WERI-Rb-1 (cell line): ENCODE measurements around the gene RTN4RL1.
A peak's percentile ranks its signal among the peaks of the same experiment; 100 is the strongest.
"Not testable (repeated sequence)": the region's sequence is repeated elsewhere in the genome, so short reads cannot be mapped to it uniquely, and the experiment has no call there.

Source experiments
- DNase-seq: peaks from one replicate; pipeline ENCODE4 v3.0.0-alpha.2; 2020
- H3K27ac ChIP-seq: fragments of 250-450 bp; sonication (Bioruptor Pico); 2 replicates; pipeline ENCODE4 v1.5.1; 2020; ENCODE audit warnings: mild to moderate bottlenecking, moderate library complexity
- H3K27me3 ChIP-seq: fragments of 250-450 bp; sonication (Bioruptor Pico); 2 replicates; pipeline ENCODE4 v1.5.1; 2021; ENCODE audit warnings: mild to moderate bottlenecking, low read depth, moderate library complexity; ENCODE audit not compliant: insufficient read depth, severe bottlenecking
- H3K36me3 ChIP-seq: fragments of 250-450 bp; sonication (Bioruptor Pico); 2 replicates; pipeline ENCODE4 v1.5.1; 2020; ENCODE audit warnings: mild to moderate bottlenecking, moderate library complexity
- H3K4me3 ChIP-seq: 2 replicates; pipeline ENCODE4 v1.5.1; 2011; ENCODE audit warnings: low read depth, mild to moderate bottlenecking, control low read depth, low read length
- H3K9me3 ChIP-seq: fragments of 250-450 bp; sonication (Bioruptor Pico); 2 replicates; pipeline ENCODE4 v1.5.1; 2021; ENCODE audit warnings: mild to moderate bottlenecking, moderate library complexity; ENCODE audit not compliant: severe bottlenecking
- CTCF ChIP-seq: IDR thresholded peaks from 2 replicates; pipeline ENCODE4 v1.5.1; 2011; ENCODE audit warnings: low read depth, mild to moderate bottlenecking, control low read depth, inconsistent platforms, low read length

Gene RTN4RL1

GRCh38 chr17:1986783-1987451 lies 38.2 kb downstream of the RTN4RL1 start:
- DNase-seq, result no peak
- no peaks in the 10 kb centered on the region for H3K36me3 ChIP-seq
- no peaks in the 10 kb centered on the region for H3K27me3 ChIP-seq
- H3K27ac ChIP-seq, result peak overlapping the region; percentile 84
- H3K9me3 ChIP-seq, result no peaks in the 10 kb centered on the region
- no peak overlapping the region; the same call in 1 of the 2 replicates for H3K4me3 ChIP-seq
- TF ChIP-seq CTCF, result no peak

GRCh38 chr17:1985686-1986085 lies 39.4 kb downstream of the RTN4RL1 start:
- H3K36me3 ChIP-seq, result no peaks in the 10 kb centered on the region
- H3K27me3 ChIP-seq, result no peaks in the 10 kb centered on the region
- DNase-seq, result peak; percentile 75
- no peak for TF ChIP-seq CTCF
- H3K9me3 ChIP-seq, result no peaks in the 10 kb centered on the region
- peak overlapping the region; percentile 84 for H3K27ac ChIP-seq
- H3K4me3 ChIP-seq, result no peak overlapping the region

GRCh38 chr17:1985093-1985492 lies 40.0 kb downstream of the RTN4RL1 start:
- Histone ChIP-seq H3K27ac (peak overlapping the region; percentile 84), H3K4me3 (no peak overlapping the region), H3K27me3 (no peaks in the 10 kb centered on the region), H3K36me3 (no peaks in the 10 kb centered on the region), H3K9me3 (no peaks in the 10 kb centered on the region)
- peak; percentile 82 for DNase-seq
- TF ChIP-seq CTCF, result no peak

DNA sequence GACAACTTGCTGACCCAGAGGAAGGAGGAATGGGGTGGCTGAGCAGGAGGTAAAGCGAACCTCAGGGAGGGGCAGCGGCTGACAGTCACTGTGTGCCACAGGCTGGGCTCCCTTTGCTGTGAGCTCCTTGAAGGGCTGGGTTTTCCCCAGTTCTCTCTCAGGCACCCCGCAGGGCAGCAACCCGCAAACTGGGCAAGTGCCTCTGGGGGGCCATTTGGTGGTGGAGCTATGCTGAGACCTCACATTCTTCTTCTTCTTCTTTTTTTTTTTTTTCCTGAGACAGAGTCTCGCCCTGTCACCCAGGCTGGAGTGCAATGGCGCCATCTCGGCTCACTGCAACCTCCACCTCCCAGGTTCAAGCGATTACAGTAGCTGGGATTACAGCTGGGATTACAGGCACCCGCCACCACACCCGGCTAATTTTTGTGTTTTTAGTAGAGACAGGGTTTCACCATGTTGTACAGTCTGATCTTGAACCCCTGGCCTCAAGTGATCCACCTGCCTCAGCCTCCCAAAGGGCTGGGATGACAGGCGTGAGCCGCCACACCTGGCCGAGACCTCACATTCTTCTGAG lies 42.3 kb downstream of the RTN4RL1 start:
- peak overlapping the region; percentile 22; the same call in 1 of the 2 replicates for H3K27ac ChIP-seq
- not testable (repeated sequence) for H3K9me3 ChIP-seq, H3K4me3 ChIP-seq, H3K36me3 ChIP-seq, H3K27me3 ChIP-seq, DNase-seq

- H3K36me3 ChIP-seq, result no peaks in the 10 kb centered on the region
- H3K27me3 ChIP-seq, result no peaks in the 10 kb centered on the region
- H3K4me3 ChIP-seq, result no peak overlapping the region
- no peak for TF ChIP-seq CTCF
- no peak for DNase-seq
- no peaks in the 10 kb centered on the region for H3K9me3 ChIP-seq
- no peak overlapping the region for H3K27ac ChIP-seq
Observed at GRCh38 chr17:1980665-1981250, 44.4 kb downstream of the RTN4RL1 start.

DNA sequence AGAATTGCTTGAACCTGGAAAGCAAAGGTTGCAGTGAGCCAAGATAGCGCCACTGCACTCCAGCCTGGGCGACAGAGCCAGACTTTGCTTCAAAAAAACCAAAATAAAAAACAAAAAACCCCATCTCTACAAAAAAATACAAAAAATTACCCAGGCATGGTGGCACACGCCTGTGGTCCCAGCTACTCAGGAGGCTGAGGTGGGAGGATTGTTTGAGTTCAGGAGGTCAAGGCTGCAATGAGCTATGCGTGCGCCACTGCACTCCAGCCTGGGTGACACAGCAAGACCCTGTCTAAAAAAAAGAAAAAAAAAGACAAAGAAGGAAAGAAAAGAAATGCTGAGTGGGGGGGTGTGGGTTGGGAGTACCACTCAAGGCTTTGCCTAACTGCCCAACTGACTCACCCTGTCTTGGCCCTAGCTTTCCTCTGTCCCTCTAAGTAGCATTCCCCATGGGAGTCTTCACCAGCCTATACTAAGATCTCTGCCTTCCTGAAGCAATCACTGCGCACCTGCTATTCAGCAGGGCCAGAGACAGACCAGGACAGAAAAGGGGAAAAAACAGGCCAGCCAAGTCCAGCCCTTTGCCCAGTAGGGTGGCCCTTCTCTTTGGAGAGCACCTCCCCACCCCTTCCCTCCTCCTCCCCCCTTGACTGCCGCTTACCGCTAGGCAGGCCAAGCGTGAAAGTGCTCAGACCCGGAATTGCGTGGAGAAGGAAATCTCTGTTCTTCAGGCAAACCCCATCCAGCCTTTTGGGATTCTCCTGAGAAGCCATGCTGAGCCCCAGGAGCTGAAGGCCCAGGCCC lies 45.8 kb downstream of the RTN4RL1 start:
- H3K4me3 ChIP-seq, result no peak overlapping the region
- no peaks in the 10 kb centered on the region for H3K27me3 ChIP-seq
- H3K36me3 ChIP-seq, result no peaks in the 10 kb centered on the region
- no peak for DNase-seq
- TF ChIP-seq CTCF, result no peak
- peak overlapping the region; percentile 31 for H3K27ac ChIP-seq
- no peaks in the 10 kb centered on the region for H3K9me3 ChIP-seq
